SKM-1 (cell line): ENCODE data around the gene SLC52A3.

ENCODE experiments used
- DNase-seq: peaks from one replicate; lab custom pipeline; 2025; ENCODE audit not compliant: unreplicated experiment; lab: John Stamatoyannopoulos, UW

Gene SLC52A3

DNA sequence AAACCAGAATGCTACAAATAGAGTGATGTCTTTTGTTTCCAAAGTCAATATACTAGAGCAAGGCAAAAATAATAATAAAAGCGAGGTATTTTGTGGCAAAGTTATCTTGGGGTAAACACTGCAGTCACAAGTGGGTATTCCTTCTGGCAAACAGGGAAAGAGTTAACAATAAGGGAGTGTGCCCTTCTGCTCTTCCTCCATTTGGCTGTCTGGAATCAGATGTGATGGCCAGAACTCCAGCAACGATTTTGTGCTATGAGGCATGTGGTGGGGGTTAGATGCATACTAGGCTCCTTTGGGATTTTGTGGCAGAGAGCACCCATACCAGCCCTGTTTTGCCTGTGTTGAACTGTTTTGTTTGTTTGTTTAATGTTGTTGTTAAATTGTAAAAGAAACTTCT, 2.4 kb upstream of the SLC52A3 start:
- no peak for DNase-seq

DNA sequence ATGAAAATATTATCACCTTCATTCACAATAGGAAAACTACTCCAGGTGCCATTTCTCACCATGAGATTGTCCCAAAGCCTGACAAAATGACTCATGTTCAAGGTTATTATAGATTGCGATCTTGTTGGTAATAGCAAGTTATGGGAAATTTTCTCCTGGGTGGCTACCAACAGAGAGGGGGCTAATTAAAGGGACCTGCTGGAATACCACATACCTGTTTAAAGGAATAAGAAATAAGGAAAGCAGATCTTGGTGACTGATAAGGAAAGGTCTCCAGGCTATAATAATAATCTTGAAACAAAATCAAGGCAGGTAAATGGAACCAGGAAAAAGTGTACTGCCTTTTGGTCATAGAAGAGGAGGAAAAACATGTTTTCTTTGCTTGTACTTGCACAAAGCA, 1.4 kb downstream of the SLC52A3 start:
- no peak for DNase-seq

- no peak for DNase-seq
Observed at GRCh38 chr20:764255-764654, 4.0 kb downstream of the SLC52A3 start.

DNA sequence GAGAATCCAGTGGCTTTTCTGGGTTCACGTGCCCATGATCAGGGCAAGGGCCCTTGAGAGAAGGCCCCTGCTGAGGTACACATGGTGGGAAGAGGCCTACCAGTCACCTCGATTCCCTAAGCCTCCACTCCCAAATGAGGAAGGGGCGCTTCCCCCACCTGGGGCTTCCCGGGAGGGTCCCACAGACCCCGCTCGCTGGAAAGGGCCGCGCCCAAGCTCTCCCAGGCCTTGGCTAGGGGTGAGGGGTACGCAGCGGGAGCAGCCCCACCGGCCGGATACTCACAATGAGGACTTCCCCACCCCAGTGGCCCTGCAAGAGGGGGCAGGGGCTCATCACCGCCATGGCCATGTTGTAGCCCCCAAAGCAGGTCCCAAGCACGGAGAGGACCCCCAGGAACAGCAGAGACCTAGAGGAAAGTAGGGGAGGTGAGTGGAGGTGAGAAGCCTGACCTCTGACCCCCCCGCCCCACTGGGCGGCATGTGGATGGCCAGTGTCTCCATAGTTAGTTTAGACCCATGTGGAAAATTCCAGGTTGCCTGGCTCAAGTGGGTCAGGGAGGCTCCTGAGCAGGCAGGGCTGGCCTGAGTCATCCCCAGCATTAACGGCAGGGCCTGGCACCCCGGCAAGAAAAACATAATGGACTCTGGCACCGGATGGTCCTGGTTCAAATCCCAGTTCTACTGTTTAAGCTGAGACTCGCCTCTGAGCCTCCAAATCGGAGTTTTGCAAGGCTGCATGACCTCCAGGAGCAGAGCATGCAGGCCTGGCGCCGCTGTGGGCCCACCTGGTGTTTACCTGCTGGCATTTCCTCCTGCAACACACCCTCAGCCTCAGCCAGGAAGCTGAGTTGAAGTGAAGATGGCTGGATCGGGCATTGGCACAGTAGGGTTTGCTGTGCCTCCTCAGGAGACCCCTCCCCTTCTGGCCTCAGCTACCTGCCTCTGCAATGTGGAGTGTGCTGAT, 6.6 kb downstream of the SLC52A3 start:
- no peak for DNase-seq

DNA sequence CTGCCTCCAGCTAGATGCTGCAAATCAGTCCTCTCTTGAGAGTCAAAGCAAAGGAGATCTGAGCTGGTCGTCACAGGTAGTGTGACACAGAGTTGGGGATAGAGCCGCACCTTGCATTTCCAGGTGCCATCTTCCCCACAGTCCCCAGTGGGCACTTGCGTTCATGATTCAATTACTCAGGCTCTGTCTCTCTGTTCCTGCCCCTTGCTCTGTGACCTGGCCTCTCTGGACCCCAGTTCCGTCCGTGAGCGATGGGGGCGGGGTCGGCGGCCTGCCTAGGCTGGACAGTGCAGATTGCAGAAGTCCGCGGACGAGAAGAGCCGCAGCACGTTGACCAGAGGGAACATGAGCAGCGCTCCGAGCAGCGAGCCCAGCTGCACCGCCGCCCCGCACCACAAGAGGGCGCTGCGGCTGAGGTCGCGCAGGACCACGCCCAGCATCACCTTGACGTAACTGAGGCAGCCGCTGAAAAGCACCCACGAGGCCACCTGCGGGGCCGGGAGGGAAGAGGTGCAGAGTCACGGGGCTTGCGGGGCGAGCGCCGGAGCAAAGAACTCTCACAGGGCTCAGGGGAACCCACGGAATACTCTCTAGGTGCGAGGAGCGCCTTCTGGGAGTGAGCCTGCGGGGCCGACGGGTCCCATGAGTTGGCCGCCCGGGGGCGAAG, 7.4 kb downstream of the SLC52A3 start:
- DNase-seq: no peak

- no peak for DNase-seq
Observed at GRCh38 chr20:757506-757905, 10.8 kb downstream of the SLC52A3 start.

GRCh38 chr20:755941-756340, 12.4 kb downstream of the SLC52A3 start:
- no peak for DNase-seq

DNA sequence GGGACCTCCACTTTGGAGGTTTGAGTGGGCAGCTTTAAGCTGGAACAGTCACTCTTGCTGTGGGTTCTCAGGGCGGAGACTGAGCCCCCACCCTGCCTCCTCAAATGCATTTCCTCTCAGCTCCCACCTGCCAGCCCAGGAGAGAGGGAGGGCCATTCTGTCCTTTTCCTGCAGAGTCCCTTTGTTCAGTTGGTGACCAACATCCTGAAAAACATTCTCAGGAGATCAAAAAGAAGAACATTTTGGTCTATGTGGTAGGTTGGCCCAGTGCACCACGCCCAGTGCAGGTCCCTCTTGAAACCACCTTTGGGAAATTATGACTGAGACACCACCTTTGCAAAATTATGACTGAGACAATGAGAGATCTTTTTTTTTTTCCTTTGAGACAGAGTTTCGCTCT, 13.4 kb downstream of the SLC52A3 start:
- no peak for DNase-seq

- no peak for DNase-seq
Observed at GRCh38 chr20:753897-754635, 14.2 kb downstream of the SLC52A3 start.

DNA sequence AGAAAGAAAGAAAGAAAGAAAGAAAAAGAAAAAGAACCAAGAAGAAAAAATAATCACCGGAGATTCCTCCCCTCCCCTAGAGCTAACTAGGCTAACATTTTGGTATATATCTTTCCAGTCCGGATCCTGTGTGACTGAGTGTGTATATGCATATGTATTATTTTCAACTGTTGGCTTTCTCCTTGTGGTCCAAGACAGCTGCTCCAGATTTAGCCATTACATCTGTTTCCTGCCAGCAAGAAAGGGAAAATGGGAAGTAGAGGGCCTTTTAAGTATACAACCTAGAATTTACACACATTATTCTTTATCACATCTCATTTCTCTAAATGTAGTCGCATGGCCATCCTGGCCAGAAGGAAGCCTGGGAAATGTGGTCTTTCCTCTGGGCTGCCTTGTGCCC, 15.2 kb downstream of the SLC52A3 start:
- no peak for DNase-seq

- no peak for DNase-seq
Observed at GRCh38 chr20:752291-752690, 16.0 kb downstream of the SLC52A3 start.

- no peak for DNase-seq
Observed at GRCh38 chr20:751761-752160, 16.5 kb downstream of the SLC52A3 start.

GRCh38 chr20:750801-751200, 17.5 kb downstream of the SLC52A3 start:
- no peak for DNase-seq

DNA sequence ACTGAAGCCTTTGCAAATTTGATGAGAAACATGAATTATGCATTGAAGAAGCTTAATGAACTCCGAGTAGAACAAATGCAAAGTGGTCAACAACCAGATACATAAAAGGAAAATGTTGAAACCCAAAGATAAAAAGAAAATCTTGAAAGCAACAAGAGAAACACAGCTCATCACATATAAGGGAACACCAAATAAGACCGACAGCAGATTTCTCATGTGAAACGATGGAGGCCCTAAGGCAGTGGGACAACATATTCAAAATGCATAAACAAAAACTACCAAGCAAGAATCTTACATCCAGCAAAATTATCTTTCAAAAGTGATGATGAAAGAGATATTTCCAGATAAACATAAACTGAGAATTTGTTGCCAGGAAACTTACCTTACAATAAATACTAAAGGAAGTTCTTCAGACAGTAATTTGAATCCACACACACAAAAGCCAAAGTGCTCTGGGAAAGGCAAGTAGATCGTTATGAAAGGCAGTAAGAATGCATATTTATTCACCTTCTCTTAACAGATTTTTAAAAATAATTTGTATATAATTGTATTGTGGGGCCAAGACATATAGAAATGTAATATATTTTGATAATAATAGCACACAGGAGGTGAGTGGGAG, 22.5 kb downstream of the SLC52A3 start:
- DNase-seq: no peak

- DNase-seq: no peak
Observed at GRCh38 chr20:742156-742555, 26.1 kb downstream of the SLC52A3 start.

- DNase-seq: no peak
Observed at GRCh38 chr20:741620-742019, 26.7 kb downstream of the SLC52A3 start.

DNA sequence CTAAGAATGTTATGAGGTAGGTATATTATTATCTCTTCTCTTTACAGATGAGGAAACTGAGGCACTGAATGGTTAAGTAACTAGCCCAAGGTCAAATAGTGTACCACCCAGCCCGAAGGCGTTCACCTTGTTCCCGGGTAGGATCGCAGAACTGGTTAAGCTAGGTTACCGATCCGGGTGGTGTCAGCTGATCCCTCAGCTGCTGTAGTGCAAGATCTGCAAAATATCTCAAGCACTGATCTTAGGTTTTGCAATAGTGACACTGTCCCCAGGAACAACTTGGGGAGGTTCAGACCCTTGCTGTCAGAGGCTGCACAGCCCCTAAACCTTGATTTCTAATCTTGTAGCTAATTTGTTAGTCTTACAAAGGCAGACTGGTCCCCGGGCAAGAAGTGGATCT, 28.1 kb downstream of the SLC52A3 start:
- DNase-seq: no peak

GRCh38 chr20:739736-740135, 28.6 kb downstream of the SLC52A3 start:
- DNase-seq: no peak

DNA sequence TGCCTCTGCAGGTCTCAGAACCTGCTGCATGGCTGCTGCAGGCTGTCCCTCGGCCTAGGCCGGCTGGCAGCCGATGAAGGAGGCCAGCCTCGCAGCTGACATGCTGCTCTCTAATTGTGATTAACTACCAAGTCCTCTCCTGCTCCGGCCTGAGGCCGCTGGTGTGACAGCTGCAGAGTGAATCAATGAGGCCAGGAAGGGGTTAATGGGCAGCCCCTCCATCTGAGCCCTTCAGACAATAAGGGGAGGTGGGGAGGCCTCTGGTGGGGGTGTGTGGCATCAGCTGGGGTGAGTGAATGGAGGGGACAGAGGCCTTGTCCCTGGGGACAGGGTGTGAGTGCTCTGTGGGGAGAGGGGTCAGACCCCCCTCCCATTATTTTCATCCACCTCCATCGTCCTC, 34.4 kb downstream of the SLC52A3 start:
- DNase-seq: no peak

GRCh38 chr20:732727-733126, 35.6 kb downstream of the SLC52A3 start:
- no peak for DNase-seq

DNA sequence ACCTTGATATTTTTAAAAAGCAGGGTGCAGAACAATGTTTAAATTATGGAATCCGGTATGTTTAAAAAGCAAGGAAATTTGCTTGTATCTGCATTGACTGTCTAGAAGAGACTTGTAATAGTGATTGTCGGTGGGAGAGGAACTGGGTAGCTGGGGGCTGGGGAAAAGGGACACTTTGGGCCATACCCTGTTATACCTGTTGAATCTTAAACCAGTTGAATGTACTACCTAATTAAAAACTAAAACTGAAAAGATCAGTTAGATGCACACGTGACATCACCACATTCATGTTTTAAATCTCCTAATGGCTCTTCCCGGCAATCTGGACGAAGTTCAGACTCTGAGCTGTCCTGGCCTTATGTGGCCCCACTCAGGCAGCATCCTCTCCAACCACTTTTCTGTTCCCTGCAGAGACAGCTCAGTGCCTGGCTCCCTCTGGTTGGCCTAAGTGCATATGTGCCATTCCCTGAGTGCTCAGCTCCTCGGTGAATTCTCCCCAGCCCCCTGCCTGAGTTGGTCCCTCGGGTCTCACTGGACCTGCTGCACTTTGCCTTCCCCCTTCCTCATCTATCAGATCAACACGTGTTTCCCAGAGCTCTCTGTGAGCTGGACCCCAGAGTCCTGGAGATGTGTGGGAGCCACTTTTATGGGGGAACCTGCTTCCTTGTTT, 36.3 kb downstream of the SLC52A3 start:
- DNase-seq: no peak
